ENCODE results near the gene TNS1.

DNA sequence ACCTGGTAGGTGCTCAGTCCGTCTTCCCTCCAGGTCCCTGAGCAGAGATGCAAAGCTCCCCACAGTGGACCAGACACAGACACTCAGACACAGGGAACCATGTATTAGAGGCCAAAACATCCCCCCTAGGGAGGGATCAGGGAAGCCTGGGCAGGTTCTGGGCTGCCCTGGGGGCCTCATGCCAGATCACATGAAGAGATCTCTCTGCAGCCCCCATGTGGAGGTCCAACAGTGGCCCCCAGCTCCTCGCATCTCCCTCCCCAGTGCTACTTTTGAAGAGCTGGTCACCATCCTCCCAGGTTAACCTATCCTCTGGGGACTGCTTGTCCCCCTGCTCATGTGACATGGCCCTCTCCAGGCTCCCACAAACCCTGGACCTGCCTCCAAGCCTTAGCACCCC lies 10.5 kb upstream of the TNS1 start:
- TF ChIP-seq, protein P1, sequence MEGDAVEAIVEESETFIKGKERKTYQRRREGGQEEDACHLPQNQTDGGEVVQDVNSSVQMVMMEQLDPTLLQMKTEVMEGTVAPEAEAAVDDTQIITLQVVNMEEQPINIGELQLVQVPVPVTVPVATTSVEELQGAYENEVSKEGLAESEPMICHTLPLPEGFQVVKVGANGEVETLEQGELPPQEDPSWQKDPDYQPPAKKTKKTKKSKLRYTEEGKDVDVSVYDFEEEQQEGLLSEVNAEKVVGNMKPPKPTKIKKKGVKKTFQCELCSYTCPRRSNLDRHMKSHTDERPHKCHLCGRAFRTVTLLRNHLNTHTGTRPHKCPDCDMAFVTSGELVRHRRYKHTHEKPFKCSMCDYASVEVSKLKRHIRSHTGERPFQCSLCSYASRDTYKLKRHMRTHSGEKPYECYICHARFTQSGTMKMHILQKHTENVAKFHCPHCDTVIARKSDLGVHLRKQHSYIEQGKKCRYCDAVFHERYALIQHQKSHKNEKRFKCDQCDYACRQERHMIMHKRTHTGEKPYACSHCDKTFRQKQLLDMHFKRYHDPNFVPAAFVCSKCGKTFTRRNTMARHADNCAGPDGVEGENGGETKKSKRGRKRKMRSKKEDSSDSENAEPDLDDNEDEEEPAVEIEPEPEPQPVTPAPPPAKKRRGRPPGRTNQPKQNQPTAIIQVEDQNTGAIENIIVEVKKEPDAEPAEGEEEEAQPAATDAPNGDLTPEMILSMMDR (IDR thresholded peaks at IDR 0.05) = no peak
- TF ChIP-seq, protein P2, sequence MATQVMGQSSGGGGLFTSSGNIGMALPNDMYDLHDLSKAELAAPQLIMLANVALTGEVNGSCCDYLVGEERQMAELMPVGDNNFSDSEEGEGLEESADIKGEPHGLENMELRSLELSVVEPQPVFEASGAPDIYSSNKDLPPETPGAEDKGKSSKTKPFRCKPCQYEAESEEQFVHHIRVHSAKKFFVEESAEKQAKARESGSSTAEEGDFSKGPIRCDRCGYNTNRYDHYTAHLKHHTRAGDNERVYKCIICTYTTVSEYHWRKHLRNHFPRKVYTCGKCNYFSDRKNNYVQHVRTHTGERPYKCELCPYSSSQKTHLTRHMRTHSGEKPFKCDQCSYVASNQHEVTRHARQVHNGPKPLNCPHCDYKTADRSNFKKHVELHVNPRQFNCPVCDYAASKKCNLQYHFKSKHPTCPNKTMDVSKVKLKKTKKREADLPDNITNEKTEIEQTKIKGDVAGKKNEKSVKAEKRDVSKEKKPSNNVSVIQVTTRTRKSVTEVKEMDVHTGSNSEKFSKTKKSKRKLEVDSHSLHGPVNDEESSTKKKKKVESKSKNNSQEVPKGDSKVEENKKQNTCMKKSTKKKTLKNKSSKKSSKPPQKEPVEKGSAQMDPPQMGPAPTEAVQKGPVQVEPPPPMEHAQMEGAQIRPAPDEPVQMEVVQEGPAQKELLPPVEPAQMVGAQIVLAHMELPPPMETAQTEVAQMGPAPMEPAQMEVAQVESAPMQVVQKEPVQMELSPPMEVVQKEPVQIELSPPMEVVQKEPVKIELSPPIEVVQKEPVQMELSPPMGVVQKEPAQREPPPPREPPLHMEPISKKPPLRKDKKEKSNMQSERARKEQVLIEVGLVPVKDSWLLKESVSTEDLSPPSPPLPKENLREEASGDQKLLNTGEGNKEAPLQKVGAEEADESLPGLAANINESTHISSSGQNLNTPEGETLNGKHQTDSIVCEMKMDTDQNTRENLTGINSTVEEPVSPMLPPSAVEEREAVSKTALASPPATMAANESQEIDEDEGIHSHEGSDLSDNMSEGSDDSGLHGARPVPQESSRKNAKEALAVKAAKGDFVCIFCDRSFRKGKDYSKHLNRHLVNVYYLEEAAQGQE (IDR thresholded peaks at IDR 0.05; ENCODE audit: insufficient read depth in 1 of 2, low read depth in 2 of 2, low read length in 1 of 2) = no peak
- TF ChIP-seq SIN3A (IDR thresholded peaks at IDR 0.05; ENCODE audit: borderline replicate concordance, insufficient read depth, low read depth, low read length) (no peak), POLR2AphosphoS5 (IDR thresholded peaks at IDR 0.05; ENCODE audit: low read depth, low read length) (no peak), TCF7L2 (IDR thresholded peaks at IDR 0.05; ENCODE audit: low read depth, low read length) (no peak)

All from Panc1 (cell line).